ENCODE measurements around the gene COL18A1. TPM values are rescaled to one million over a fixed set of nuclear protein-coding genes. Genes with fewer than 3 reads are reported as not detected.

Gene COL18A1
- total and polyA plus RNA-seq, 2 of the 8 experiments (the other 6 are each of a cell fraction or from before 2014, with no cell fraction given), result 145 to 201 TPM

- Histone ChIP-seq H3K56ac (replicated peaks; ENCODE audit: insufficient read length, low read depth, low read length) (no peak overlapping the region), H3K14ac (ENCODE audit: insufficient read length) (no peak overlapping the region), H2BK5ac (ENCODE audit: low read depth, low read length) (peak overlapping the region; percentile 75; the same call in 1 of the 2 replicates), H3K4ac (replicated peaks; ENCODE audit: insufficient read length, low read depth, low read length) (no peak overlapping the region), H2BK12ac (ENCODE audit: low read depth, low read length) (peak overlapping the region; percentile 94; the same call in 1 of the 2 replicates), H2BK120ac (replicated peaks; ENCODE audit: low read depth, low read length) (no peak overlapping the region), H3K36me3 (ENCODE audit: control insufficient read depth in 2 of 4, insufficient read depth in 4 of 4, low read length in 3 of 4) (no peaks in the 10 kb centered on the region), H4K91ac (replicated peaks; ENCODE audit: insufficient read length, low read length) (peak overlapping the region; percentile 83), H4K20me1 (replicated peaks in 1 of 2; ENCODE audit: control insufficient read depth in 1 of 2, insufficient read depth in 2 of 2, low read length in 2 of 2) (no peaks in the 10 kb centered on the region), H2BK20ac (ENCODE audit: low read length) (peak overlapping the region; percentile 72; the same call in 1 of the 2 replicates), H3K4me2 (ENCODE audit: insufficient read depth in 1 of 2, low read depth in 2 of 2, low read length in 2 of 2) (no peak overlapping the region), H3K27ac (ENCODE audit: low read depth, low read length) (no peak overlapping the region), H3K9ac (replicated peaks in 1 of 4; ENCODE audit: extremely low read depth in 1 of 4, low read depth in 3 of 4, low read length in 3 of 4) (no peak overlapping the region), H3K23ac (ENCODE audit: insufficient read length) (no peak overlapping the region), H4K5ac (ENCODE audit: insufficient read length, low read depth, low read length) (no peak overlapping the region), H3K23me2 (ENCODE audit: low read depth, low read length) (no peaks in the 10 kb centered on the region), H3K79me2 (ENCODE audit: control insufficient read depth in 1 of 2, insufficient read depth in 2 of 2, low read length in 2 of 2) (no peaks in the 10 kb centered on the region), H2AFZ (ENCODE audit: low read length) (no peak overlapping the region), H4K8ac (ENCODE audit: extremely low read depth, insufficient read depth, low read length) (peak overlapping the region; percentile 86; the same call in 1 of the 2 replicates), H3K9me3 (ENCODE audit: insufficient read depth in 2 of 2, low read depth in 1 of 2, low read length in 1 of 2) (no peaks in the 10 kb centered on the region), H3K18ac (ENCODE audit: extremely low read depth, low read length) (no peak overlapping the region), H2AK5ac (ENCODE audit: low read depth, low read length) (peak overlapping the region; percentile 20; the same call in 1 of the 2 replicates), H3K79me1 (ENCODE audit: low read depth, low read length) (no peaks in the 10 kb centered on the region), H3K4me1 (replicated peaks in 1 of 4; ENCODE audit: control insufficient read depth in 3 of 4, insufficient read depth in 4 of 4, low read length in 3 of 4) (peaks cover 2 to 21% (median 10%) of the 10 kb centered on the region in 4 experiments), H2BK15ac (ENCODE audit: low read length) (peak overlapping the region; percentile 72; the same call in 1 of the 2 replicates), H3K4me3 (ENCODE audit: extremely low read depth in 1 of 4, insufficient read depth in 2 of 4, low read depth in 3 of 4, low read length in 4 of 4) (no peak overlapping the region), H3K27me3 (replicated peaks in 1 of 4; ENCODE audit: control insufficient read depth in 3 of 4, extremely low read depth in 1 of 4, insufficient read depth in 3 of 4, low read length in 3 of 4) (no peaks in the 10 kb centered on the region; a peak in 2 of 7 replicates)
- TF ChIP-seq HDAC2 (IDR thresholded peaks at IDR 0.05; ENCODE audit: borderline replicate concordance in 1 of 2, low read depth in 2 of 2, low read length in 2 of 2), result no peak
- no peak for TF ChIP-seq ASH2L (IDR thresholded peaks at IDR 0.05; ENCODE audit: low read length)
- TF ChIP-seq GABPA (IDR thresholded peaks at IDR 0.05; ENCODE audit: borderline replicate concordance, insufficient read depth, low read length), result no peak
- no peak for TF ChIP-seq TAF1 (IDR thresholded peaks at IDR 0.05; ENCODE audit: low read depth, low read length)
- no peak for TF ChIP-seq CREB1 (IDR thresholded peaks at IDR 0.05)
- TF ChIP-seq, protein P1, sequence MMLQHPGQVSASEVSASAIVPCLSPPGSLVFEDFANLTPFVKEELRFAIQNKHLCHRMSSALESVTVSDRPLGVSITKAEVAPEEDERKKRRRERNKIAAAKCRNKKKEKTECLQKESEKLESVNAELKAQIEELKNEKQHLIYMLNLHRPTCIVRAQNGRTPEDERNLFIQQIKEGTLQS (IDR thresholded peaks at IDR 0.05; ENCODE audit: insufficient read depth, low read depth, low read length), result no peak
- TF ChIP-seq RFX5 (IDR thresholded peaks at IDR 0.05; ENCODE audit: borderline replicate concordance, low read depth, low read length), result no peak
- no peak for TF ChIP-seq FOSL1 (IDR thresholded peaks at IDR 0.05; ENCODE audit: insufficient read depth, low read depth, low read length)
- TF ChIP-seq, protein P2, sequence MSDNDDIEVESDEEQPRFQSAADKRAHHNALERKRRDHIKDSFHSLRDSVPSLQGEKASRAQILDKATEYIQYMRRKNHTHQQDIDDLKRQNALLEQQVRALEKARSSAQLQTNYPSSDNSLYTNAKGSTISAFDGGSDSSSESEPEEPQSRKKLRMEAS (IDR thresholded peaks at IDR 0.05), result no peak
- CTCF ChIA-PET (ENCODE audit: partially characterized antibody), result interaction anchor here (2.1 kb wide), 1 partner anchor 40 kb away, joined by 6 read pairs; no protein-coding TSS in a partner anchor
- 87% methylated on average over 10 of the region's 14 CpGs; no CpG with 5 or more reads in 1 of the 2 experiments for WGBS, 2 experiments (ENCODE audit: extremely low coverage in 1 of 2, insufficient coverage in 1 of 2, insufficient read length in 1 of 2, insufficient replicate concordance in 2 of 2, low coverage in 1 of 2, low lambda C conversion rate in 2 of 2, missing lambda C conversion rate in 1 of 2)
- no peak for FAIRE-seq
- POLR2A ChIA-PET (ENCODE audit: partially characterized antibody), result no interaction called here
- DNase-seq (ENCODE audit: low read depth in 1 of 2, low spot score in 2 of 2), result no peak
These were observed 38.0 kb upstream of the COL18A1 start for GRCh38 chr21:45366931-45367401.

All from H1 (cell line).